Astrocyte of the spinal cord (primary cell): ENCODE measurements around the gene AMPH.
A peak's percentile ranks its signal among the peaks of the same experiment; 100 is the strongest.

Experiments
- DNase-seq: peaks from one replicate; pipeline ENCODE4 v3.0.0; 2011; ENCODE audit warnings: low read depth, low spot score
- H3K4me3 ChIP-seq: 2 replicates; pipeline ENCODE4 v1.5.1; 2011; ENCODE audit warnings: low read depth, mild to moderate bottlenecking, low read length, moderate library complexity
- in situ Hi-C: cut with HindIII; loops from 2 replicates; pipeline ENCODE4 v1.10.0; 2017; ENCODE audit warnings: low sequenced_read_pairs
- TF ChIP-seq, protein P1 (sequence below): IDR thresholded peaks from 2 replicates; pipeline ENCODE4 v1.5.1; 2012; ENCODE audit warnings: low read depth, mild to moderate bottlenecking, low read length, inconsistent platforms

AMPH gene

DNA sequence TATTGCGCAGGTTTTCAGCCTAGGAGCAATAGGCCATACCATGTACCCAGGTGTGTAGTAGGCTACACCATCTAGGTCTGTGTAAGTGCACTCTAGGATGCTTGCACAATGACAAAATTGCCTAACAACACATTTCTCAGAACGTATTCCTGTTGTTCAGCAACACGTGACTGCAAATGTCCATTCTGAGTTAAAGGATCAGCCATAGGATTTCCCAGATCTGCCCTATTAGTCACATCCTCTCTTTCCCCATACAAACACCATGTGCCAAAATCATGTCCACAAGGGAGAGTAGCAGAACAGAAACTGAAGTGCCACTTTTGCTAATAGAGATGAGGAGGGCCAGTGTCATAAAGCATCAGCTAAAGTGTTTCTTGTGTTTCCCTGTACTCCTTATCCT lies 42.6 kb upstream of the AMPH start:
- in situ Hi-C loops, result no loop called here
- peak; percentile 6 for DNase-seq
- H3K4me3 ChIP-seq, result no peak overlapping the region
- TF ChIP-seq, protein P1, sequence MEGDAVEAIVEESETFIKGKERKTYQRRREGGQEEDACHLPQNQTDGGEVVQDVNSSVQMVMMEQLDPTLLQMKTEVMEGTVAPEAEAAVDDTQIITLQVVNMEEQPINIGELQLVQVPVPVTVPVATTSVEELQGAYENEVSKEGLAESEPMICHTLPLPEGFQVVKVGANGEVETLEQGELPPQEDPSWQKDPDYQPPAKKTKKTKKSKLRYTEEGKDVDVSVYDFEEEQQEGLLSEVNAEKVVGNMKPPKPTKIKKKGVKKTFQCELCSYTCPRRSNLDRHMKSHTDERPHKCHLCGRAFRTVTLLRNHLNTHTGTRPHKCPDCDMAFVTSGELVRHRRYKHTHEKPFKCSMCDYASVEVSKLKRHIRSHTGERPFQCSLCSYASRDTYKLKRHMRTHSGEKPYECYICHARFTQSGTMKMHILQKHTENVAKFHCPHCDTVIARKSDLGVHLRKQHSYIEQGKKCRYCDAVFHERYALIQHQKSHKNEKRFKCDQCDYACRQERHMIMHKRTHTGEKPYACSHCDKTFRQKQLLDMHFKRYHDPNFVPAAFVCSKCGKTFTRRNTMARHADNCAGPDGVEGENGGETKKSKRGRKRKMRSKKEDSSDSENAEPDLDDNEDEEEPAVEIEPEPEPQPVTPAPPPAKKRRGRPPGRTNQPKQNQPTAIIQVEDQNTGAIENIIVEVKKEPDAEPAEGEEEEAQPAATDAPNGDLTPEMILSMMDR, result no peak

DNA sequence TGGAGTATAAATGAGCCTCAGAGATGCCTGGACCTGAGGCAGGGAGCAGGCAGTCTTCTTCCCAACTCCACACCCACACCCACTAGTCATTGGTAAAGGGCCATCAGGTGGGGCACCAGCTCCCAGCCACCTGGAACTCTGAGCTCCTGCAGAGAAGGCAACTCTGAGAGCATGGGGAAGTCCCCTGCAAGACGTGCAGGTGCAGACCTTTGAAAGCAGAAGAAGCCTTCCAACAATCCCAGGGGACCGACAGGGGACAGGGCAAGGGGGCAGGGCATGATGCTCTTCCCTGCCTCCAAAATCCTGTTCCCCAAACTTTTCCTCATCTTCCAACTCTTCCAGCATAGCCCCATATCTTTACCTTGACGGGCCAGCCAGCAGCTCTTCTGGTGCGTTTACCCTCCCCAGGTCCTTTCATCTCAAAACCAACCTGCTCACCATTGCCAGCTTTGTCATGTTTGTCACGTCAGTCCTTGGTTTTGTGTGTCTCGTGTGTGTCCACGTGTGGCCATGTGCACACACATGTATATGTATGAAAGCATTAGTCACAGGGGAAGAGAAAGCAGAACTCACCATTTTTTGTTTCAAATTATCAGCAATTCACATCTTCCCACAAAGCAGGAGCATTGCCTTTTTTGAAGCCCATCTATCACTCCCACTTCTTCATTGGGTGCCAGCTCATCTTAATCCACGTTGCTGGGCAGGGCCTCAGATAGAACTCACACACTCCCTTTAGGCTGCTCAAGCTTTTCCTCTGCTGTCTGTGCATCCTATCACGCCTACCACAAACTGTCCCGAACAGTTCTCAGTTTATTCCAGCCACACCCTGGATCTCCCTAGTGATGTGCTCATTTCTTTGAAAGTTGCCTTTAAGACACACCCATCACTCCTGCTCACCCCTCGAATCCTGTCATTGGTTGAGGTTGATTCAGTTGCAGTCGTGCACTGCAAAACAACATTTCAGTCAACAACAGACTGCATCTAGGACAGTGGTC lies 41.0 kb upstream of the AMPH start:
- in situ Hi-C loops, result no loop called here
- TF ChIP-seq, protein P1, result no peak
- DNase-seq, result no peak
- H3K4me3 ChIP-seq, result no peak overlapping the region

DNA sequence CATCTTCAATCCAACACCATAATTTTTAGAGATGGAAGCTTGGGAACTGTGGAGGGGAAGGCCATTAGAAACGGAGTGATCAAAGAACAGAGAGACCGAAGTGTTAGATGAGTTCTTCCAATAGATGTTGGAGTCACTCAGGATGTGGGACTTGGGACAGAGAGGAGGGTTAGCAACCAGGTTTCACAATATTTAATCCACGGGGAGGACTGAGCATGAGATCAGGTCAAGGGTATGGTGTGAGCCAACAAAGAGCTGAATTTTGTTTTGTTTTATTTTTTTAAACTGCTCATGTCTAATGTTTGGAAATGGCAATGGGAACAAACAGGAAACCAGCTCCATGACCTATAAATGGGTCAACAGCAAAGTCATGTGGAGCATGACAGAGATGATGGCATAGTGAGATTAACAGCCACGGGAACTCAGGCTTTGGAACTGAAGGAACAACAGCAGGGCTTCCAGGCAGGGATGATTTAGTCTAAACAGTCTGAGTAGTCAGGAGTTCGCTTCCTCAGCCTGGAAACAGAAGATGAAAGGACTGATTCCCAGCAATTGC lies 38.9 kb upstream of the AMPH start:
- in situ Hi-C loops, result no loop called here
- TF ChIP-seq, protein P1, result no peak
- no peak overlapping the region for H3K4me3 ChIP-seq
- no peak for DNase-seq

DNA sequence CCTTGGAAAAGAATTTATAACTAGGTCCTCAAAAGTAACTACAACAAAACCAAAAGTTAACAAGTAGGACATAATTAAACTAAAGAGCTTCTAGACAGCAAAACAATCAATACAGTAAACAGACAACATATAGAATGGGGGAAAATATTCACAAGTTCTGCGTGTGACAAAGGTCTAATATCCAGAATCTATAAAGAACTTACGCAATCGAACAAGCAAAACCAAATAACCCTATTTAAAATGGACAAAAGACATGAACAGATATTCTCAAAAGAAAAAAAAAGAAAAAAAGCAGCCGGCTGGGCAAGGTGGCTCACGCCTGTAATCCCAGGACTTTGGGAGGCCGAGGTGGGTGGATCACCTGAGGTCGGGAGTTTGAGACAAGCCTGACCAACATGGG lies 33.8 kb upstream of the AMPH start:
- DNase-seq, result no peak
- H3K4me3 ChIP-seq, result no peak overlapping the region
- TF ChIP-seq, protein P1, result no peak
- in situ Hi-C loops, result no loop called here

DNA sequence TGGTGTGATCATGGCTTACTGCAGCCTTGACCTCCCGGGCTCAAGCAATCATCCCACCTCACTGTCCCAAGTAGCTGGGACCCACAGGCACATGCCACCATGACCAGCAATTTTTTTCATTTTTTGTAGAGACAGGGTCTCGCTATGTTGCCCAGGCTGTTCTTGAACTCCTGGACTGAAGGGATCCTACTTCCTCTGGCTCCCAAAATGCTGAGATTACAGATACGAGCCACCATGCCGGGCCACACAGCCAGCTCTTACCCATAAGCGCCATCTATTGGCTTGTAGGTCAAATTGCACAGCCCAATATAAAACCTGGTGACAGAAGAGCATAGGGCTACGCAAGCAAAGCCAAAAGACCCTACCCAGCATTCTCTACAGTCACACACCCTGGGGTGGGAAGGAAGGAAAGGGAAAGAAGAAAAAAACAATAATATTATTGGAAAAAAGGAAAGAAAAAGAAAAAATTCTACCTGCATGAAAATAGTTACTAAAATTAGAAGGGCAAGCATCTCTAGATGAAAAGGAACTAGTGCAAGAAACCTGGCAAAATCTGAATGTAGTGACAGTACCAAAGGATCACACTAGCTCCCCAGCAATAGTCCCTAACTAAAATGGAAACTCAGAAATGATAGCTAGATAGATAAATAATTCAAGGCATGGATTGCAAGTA lies 29.4 kb upstream of the AMPH start:
- peak; percentile 41 for DNase-seq
- TF ChIP-seq, protein P1, result peak; percentile 83
- no peak overlapping the region for H3K4me3 ChIP-seq
- in situ Hi-C loops, result no loop called here

DNA sequence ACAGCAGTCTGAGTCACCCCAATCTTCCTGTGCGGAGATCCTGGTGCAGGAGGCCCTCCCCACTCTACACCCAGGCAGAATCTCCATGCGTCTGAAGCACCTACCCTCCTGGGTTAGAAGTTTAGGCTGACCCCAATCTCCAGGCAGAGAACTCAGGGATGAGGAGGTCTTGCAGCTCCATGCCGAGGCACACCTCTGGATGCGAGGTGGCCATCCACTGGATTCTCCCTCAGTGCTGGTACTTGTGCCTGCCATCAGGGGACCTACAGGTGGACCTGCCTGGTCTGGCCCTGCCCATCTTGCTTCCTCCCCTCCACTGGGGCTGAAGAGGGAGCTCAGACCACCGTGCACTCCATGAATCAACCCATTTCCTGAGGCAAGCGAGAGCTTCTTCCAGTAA lies 28.8 kb upstream of the AMPH start:
- DNase-seq, result no peak
- TF ChIP-seq, protein P1, result no peak
- no peak overlapping the region for H3K4me3 ChIP-seq
- in situ Hi-C loops, result no loop called here
